Adrenal gland (tissue), 12 donors: ENCODE results near the gene ZBP1. TPM values are rescaled to one million over a fixed set of nuclear protein-coding genes. Genes with fewer than 3 reads are reported as not detected.

Experiments
- DNase-seq, 7 donors: peaks; one replicate each; pipeline ENCODE4 v3.0.0-alpha.2; 2019 to 2020
- H3K27ac ChIP-seq, 5 donors: fragments of 200-600 bp; sonication (generic) in 4 of 5; 1 replicate in 3 of 5; 2 replicates in 2 of 5; pipeline versions ENCODE4 v1.5.1 to v1.8.0; 2016 to 2020; ENCODE audit warnings: mild to moderate bottlenecking in 1 of 5
- H3K27me3 ChIP-seq: fragments of 200-600 bp; 2 replicates; pipeline ENCODE4 v1.8.0; 2021
- H3K36me3 ChIP-seq, 2 donors: fragments of 200-600 bp; replicated peaks in 1 of 2; 1 replicate in 1 of 2; 2 replicates in 1 of 2; pipeline versions ENCODE4 v1.5.1 to v1.8.0; 2018 to 2022
- H3K4me1 ChIP-seq, 2 donors: fragments of 200-600 bp; replicated peaks in 1 of 2; 1 replicate in 1 of 2; 2 replicates in 1 of 2; pipeline versions ENCODE4 v1.5.1 to v1.8.0; 2018 to 2021
- H3K4me3 ChIP-seq, 4 donors: fragments of 200-600 bp; sonication (generic) in 3 of 4; one replicate each; pipeline ENCODE4 v1.5.1; 2016 to 2018
- H3K9me3 ChIP-seq, 3 donors: fragments of 200-600 bp; sonication (generic) in 1 of 3; replicated peaks in 1 of 3; 1 replicate in 2 of 3; 2 replicates in 1 of 3; pipeline versions ENCODE4 v1.5.1 to v1.8.0; 2016 to 2021
- POLR2A ChIP-seq, 2 donors: fragments of 450-650 bp; IDR thresholded peaks; one replicate each; pipeline ENCODE4 v1.6.1; 2017; ENCODE audit warnings: antibody characterized with exemption in 2 of 2, mild to moderate bottlenecking in 2 of 2, moderate library complexity in 1 of 2
- WGBS, 4 donors: extraction: QIAGEN DNeasy Blood & Tissue Kit in 2 of 4; methylation state at CpG; one replicate each; pipeline versions ENCODE4 v1.1.5 to v1.1.7; 2013 to 2017; 5-methylcytosine and 5-hydroxymethylcytosine counted together
- intact Hi-C, 2 donors: fragments of 100-400 bp; cut with DNase I; formaldehyde crosslinking; loops; one replicate each; pipeline versions ENCODE4 v1.14.1 to v1.15.0; 2022 to 2023
- polyA plus RNA-seq, 3 donors: library from polyadenylated mRNA; stranded (reverse); fragments of 200-250 nt in 2 of 3; fragments of 350-450 nt in 1 of 3; fragmentation: Illumina TruSeq in 1 of 3; extraction: RNeasy Lipid Tissue Mini Kit (QIAGEN cat#74804) in 1 of 3; gene quantifications; one replicate each; pipeline ENCODE4 v1.2.3, GENCODE V29; 2013 to 2014
- total RNA-seq, 9 donors: library from RNA; depleted of rRNA in 4 of 9; stranded (reverse); fragments of >200 nt in 4 of 9; fragments of 120-200 nt in 1 of 9; fragmentation: NEBNext Ultra II Directional in 1 of 9; extraction: Animal tissue kit (Norgen Biotek cat#: 25700) in 1 of 9; gene quantifications; one replicate each; pipeline versions ENCODE4 v1.1.0 to v1.2.4, GENCODE V29; 2013 to 2023
- TF ChIP-seq, protein P1 (sequence below), 6 experiments: fragments of 450-650 bp in 4 of 6; fragments of 200-600 bp in 2 of 6; sonication (generic) in 1 of 6; IDR thresholded peaks; 1 replicate in 5 of 6; 2 replicates in 1 of 6; pipeline versions ENCODE4 v1.5.1 to v1.8.0; 2016 to 2021; ENCODE audit warnings: antibody characterized with exemption in 6 of 6, mild to moderate bottlenecking in 2 of 6, moderate library complexity in 1 of 6
- donor health status: healthy with polysubstance abuse.
- donor health status: Bipolar disorder and iron deficiency.
- donor health status: DM: yes; HTN: yes; CAD: no.
- donor health status: DM: no; HTN: no; CAD: no.
- donor health status: DM: no; HTN: no; CAD: no.
- donor health status: DM: yes; HTN: yes; CAD: no.

ZBP1 gene
- total and polyA plus RNA-seq, 12 donors, result 0.14 to 2.9 (median 0.68) TPM; not detected in 3

DNA sequence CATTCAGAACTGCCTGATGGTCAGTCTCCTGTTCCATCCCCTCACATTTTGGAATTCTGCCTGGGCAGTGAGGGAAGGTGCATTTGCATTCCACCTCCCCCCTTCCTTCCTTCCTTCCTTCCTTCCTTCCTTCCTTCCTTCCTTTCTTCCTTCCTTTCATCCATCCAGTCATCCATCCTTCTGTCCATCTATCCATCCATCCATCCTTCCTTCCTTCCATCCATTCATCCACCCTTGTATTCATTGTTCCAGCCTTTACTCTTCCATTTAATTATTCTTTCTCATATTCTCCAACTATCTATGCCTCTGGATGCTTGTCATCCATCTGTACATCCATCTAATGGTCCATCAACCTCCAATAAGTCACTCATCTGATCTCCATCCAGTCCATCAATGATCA is 45.3 kb downstream of the ZBP1 start:
- DNase-seq, result no peak
- no peak overlapping the region for H3K27ac ChIP-seq
- peaks cover 0 to 2% of the 10 kb centered on the region in 2 donors for H3K4me1 ChIP-seq
- H3K9me3 ChIP-seq, result no peaks in the 10 kb centered on the region
- no peak overlapping the region for H3K4me3 ChIP-seq
- H3K36me3 ChIP-seq, result no peaks in the 10 kb centered on the region
- no peaks in the 10 kb centered on the region for H3K27me3 ChIP-seq
- intact Hi-C loops, result no loop called here
- TF ChIP-seq, protein P1, sequence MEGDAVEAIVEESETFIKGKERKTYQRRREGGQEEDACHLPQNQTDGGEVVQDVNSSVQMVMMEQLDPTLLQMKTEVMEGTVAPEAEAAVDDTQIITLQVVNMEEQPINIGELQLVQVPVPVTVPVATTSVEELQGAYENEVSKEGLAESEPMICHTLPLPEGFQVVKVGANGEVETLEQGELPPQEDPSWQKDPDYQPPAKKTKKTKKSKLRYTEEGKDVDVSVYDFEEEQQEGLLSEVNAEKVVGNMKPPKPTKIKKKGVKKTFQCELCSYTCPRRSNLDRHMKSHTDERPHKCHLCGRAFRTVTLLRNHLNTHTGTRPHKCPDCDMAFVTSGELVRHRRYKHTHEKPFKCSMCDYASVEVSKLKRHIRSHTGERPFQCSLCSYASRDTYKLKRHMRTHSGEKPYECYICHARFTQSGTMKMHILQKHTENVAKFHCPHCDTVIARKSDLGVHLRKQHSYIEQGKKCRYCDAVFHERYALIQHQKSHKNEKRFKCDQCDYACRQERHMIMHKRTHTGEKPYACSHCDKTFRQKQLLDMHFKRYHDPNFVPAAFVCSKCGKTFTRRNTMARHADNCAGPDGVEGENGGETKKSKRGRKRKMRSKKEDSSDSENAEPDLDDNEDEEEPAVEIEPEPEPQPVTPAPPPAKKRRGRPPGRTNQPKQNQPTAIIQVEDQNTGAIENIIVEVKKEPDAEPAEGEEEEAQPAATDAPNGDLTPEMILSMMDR (IDR thresholded peaks at IDR 0.05), result no peak
- TF ChIP-seq POLR2A (IDR thresholded peaks at IDR 0.05), result no peak

DNA sequence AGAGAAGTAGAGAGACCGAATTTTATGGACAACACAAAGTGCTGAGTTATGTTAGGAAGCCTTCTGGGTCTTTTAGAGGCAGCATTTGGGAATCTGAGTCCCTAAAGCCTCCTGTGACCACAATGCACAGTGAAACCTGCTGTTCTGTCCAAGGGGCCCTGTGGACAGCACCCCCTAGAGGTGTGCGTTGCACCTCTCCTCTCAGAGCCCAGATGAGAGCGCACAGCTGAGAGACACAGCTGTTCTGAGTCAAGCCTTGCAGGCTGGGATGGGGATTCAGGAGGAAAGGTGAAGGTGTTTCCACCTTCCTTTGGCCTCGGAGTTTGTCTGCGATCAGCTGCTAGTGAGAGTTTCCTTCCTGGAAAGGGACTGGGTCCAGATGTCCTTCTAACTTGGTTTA is 46.3 kb downstream of the ZBP1 start:
- 53 to 67% (median 63%) methylated on average over 5 of the region's 5 CpGs for whole genome bisulfite sequencing, 4 donors
- no peak for DNase-seq

DNA sequence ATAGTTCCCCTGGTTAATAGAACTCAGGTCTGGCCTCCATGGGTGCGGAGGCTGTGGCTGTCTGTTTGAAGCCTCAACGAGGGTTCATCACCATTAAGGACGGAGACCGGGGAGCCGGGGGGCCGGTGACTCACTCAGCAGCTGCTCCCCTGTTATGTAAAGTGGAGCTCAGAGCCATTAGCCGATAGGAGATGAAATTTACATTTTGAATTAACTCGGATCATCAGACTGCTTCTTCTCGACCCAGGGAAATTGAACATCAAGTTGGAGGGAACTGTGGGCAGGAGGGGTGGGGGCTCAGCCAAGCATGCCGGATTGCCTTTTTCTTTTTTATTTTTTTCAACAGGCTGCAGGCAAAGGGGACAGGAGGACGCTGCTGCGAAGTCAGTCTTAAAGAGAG is 47.0 kb downstream of the ZBP1 start:
- Histone ChIP-seq H3K4me3 (no peak overlapping the region), H3K9me3 (no peaks in the 10 kb centered on the region), H3K36me3 (no peaks in the 10 kb centered on the region), H3K4me1 (no peaks in the 10 kb centered on the region), H3K27ac (no peak overlapping the region), H3K27me3 (no peaks in the 10 kb centered on the region)
- intact Hi-C loops, result no loop called here
- TF ChIP-seq, protein P1 (IDR thresholded peaks at IDR 0.05), result no peak
- TF ChIP-seq POLR2A (IDR thresholded peaks at IDR 0.05), result no peak
- no peak for DNase-seq
- 53 to 65% (median 64%) methylated on average over 12 of the region's 12 CpGs for WGBS, 4 donors

More for the DNA sequence above, 46.3 kb downstream of the ZBP1 start:
- intact Hi-C loops, result no loop called here
- no peak overlapping the region for H3K4me3 ChIP-seq
- no peaks in the 10 kb centered on the region for H3K27me3 ChIP-seq
- H3K4me1 ChIP-seq, result no peaks in the 10 kb centered on the region
- H3K9me3 ChIP-seq, result no peaks in the 10 kb centered on the region
- no peak overlapping the region for H3K27ac ChIP-seq
- H3K36me3 ChIP-seq, result no peaks in the 10 kb centered on the region
- TF ChIP-seq, protein P1 (IDR thresholded peaks at IDR 0.05), result no peak
- no peak for TF ChIP-seq POLR2A (IDR thresholded peaks at IDR 0.05)

DNA sequence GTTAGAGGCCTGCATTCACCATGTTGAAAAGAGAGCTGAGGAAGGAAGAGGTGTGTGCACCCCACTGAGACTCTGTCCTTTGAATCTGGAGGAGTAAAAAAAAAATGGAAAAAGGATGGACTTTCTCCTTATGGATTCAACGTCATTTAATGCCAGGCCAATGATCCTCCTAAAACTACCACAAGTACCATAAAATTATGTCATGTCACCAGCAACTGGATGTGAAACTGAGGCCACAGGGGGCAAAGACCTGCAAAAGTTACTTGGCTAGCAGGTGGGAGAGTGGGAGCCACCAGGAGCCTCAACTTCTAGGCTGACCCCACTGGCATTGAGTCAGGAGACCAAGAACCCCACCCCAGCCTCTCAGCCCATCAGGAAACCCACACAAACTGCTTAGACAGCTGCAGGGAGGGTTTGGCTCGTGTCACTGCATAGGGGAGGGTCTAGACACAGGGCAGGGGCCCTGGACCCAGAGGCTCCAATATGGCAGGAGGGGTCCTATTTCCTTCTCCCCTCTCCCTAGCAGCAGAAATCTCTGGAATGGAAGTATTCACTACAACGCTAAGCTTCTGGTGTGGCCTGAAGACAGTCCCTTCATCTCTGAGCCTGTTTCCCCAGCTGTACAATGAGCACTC is 48.3 kb downstream of the ZBP1 start:
- Histone ChIP-seq H3K4me1 (no peaks in the 10 kb centered on the region), H3K27ac (no peak overlapping the region), H3K36me3 (no peaks in the 10 kb centered on the region), H3K27me3 (peaks cover 5% of the 10 kb centered on the region), H3K9me3 (no peaks in the 10 kb centered on the region), H3K4me3 (no peak overlapping the region)
- DNase-seq, result no peak
- TF ChIP-seq POLR2A (IDR thresholded peaks at IDR 0.05), result no peak
- TF ChIP-seq, protein P1 (IDR thresholded peaks at IDR 0.05), result no peak
- 88 to 96% (median 93%) methylated on average over 2 to 3 of the region's 3 CpGs for WGBS, 4 donors
- intact Hi-C loops, result no loop called here
